NCI-H1092 (cell line): ENCODE data around the gene MARK3.

ENCODE experiments used
- DNase-seq: peaks from one replicate; lab custom pipeline; 2025; lab: John Stamatoyannopoulos, UW

MARK3 gene

GRCh38 chr14:103367995-103368394, 17.2 kb upstream of the MARK3 start:
- no peak for DNase-seq

GRCh38 chr14:103370087-103370486, 15.1 kb upstream of the MARK3 start:
- DNase-seq, result no peak

GRCh38 chr14:103372017-103372416, 13.2 kb upstream of the MARK3 start:
- DNase-seq, result no peak

DNA sequence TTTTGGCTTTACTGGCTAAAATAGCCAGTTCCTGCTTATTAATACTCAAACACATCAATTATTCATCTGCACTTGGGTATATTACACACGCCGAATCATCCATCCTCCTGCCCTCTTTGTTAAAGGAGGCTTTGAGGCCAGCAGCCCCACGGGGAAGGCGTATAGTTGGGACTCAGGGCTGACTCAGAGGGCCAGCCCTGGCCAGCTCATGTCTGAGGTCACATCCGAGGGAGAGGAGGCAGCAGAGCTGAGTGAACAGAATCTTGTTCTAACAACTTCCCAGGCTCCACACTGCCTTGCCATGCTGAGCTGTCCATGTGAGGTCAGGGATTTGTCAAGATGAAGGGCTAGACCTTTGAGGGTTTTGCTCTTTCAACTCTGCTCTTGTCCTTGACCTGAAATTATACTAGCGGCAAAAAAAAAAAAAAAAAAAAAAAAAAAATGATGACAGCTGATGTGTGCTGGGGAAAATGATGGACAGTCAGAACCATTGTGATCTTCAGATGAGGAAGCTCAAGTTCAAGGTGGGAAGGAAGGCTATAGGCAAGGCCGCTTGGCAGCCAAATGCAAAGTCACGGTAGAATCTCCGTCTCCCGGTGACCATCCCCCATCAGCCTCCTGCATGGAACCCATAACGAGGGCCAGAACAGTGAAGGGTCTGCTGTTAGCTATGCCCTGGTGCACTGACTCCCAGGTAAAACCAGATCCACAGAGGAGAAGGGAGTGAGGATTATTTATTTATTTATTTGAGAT, 12.5 kb upstream of the MARK3 start:
- DNase-seq, result no peak

DNA sequence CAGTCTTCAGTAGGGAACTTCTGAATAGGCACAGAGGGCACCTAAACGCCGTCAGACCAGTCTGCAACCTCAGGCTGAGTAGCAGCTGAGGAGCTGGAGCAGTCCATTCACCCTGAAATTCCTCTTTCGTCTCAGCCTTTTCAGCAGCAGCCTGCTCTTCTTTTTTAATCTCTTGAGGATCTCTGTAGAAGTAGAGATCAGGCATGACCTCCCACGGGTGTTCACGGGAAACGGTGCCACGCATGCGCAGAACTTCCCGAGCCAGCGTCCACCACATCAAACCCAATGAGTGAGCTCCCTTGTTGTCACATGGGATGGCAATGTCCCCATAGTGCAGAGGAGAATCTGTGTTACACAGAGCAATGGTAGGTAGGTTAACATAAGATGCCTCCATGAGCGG, 11.1 kb upstream of the MARK3 start:
- DNase-seq, result no peak

DNA sequence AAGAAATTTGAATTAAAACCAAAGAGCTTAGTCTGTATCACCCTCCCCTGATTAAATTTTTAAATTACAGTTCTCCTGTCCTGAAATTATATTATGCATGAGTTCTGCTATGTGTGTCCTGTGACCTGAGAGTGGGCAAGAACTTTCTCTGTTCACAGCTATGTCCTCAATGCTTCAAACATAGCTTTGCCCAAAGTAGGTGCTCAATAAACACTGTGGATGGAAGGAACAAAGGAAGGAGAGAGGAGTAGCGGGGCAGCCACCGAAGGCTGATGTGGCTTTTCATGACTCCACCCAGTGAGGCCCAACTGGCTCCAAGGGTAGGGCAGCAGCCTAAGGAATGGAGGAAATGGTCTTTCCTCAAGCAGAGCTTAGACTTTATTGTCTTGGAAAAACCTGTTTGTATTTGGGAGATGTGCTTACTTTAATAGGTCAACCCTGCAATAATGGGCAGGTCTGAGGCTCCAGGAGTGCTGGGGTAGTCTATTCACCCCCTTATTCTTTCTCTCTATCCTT, 7.6 kb upstream of the MARK3 start:
- DNase-seq, result no peak

DNA sequence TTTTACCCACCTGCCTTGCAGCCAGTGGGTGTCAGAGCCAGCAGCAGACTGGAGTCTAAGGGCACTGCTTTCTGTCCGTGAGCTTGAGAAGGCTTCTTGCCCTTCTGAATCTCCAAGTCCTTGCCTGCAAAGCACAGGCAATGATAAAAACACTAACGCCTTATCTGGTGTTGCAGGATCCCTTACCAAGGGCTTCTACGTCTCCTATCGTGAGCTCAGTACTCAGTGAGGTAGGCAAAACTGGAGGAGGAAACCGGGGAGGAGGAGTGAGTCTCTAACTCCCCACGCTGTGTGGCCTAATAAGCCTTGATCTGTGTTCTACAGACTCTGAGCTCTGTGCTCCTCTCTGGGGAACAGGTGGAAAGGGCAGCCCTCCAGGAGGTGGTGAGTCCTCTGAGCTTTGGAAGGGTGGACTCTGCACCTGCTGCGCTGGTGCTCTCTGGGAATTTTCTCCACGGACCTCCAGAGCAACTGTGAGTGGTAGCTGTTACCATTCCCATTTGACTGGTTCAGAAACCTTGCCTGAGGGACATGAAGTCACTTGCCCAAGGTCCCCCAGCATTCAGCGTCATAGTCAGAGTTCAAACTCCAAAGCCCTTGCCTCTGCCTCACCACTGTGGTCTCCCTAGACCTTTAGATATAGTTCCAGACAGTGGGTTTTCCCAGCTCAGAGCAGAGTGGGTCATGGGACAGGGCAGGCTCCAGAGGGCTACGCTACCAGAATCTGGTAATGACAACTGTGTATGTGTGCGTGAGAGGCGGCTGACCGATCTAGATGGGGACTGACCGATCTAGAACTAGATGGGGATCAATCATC, 7.0 kb upstream of the MARK3 start:
- DNase-seq, result no peak

DNA sequence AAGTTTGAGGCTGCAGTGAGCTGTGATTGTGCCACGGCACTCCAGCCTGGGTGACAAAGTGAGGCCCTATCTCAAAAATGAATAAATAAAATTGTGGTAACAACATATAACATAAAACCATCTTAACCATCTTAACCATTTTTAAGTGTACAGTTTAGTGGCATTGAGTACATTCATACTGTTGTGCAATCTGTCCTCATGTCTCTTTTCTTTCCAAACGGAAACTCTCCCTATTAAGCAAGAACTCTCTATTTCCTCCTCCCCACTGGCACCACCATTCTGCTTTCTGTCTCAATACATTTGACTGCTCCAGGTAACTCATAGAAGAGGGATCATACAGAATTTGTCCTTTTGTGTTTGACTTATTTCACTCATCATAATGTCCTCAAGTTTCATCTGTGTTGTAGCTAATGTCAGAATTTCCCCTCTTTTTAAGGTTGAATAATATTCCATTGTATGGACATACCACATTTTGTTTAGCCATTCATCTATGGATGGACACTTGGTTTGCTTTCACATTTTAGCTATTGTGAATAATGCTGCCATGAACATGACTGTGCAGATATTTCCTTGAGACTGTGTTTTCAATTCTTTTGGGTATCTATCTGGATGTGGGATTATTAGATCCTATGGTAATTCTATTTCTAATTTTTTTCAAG, 4.4 kb upstream of the MARK3 start:
- DNase-seq, result no peak

DNA sequence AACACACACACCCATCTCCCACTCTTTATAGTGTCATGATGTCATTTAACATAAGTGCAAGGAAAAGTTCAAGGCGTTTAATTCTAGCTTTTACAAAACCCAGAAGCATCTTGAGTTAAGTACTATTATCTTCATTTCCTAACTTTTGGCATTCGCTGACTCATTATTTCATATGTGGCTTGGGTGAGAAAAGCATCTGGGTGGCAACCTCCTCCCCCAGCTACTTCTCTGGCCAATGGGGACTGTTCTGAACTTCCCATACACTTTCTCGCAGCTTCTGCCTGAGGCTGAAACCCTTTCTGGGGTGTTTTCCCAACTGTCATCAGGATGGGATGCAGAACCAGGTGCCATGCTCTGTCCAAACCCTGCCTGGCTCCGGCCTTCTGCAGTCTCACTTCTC, 2.8 kb upstream of the MARK3 start:
- DNase-seq, result no peak

DNA sequence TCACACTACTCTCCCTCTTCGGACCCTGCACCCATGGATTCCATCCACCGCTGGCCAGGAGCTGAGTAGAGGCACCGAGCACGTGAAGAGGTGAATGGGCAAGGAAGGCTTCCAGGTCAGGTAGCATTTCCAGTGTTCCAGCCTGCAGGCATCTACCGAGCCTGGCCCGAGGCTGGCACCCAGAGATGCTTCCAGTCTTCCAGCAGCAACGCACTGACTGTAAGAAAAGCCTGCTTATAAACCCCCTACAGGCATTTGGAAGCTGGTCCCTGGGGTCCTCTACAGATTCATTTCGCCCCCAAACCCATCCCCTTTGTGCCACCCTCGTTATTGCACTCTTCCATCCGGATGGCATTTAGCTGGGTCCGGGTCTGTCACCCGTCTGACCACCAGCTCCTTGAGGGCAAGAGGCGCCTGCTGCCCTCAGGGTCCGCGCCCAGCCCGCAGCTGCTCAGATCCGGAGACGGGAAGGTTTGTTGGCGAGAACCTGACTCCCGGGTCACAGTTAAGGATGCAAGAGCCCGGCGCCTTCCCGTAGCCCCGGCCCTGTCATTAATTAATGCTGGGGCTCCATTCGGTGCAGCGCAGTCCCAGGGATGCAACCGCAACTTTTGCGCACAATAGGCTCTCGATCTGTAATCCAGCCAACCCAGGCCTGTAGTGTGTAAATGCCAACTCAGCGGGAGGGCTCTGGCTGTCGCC, 614 bp upstream of the MARK3 start:
- DNase-seq, result no peak

- no peak for DNase-seq
Measured at GRCh38 chr14:103385929-103386712, 906 bp downstream of the MARK3 start.

DNA sequence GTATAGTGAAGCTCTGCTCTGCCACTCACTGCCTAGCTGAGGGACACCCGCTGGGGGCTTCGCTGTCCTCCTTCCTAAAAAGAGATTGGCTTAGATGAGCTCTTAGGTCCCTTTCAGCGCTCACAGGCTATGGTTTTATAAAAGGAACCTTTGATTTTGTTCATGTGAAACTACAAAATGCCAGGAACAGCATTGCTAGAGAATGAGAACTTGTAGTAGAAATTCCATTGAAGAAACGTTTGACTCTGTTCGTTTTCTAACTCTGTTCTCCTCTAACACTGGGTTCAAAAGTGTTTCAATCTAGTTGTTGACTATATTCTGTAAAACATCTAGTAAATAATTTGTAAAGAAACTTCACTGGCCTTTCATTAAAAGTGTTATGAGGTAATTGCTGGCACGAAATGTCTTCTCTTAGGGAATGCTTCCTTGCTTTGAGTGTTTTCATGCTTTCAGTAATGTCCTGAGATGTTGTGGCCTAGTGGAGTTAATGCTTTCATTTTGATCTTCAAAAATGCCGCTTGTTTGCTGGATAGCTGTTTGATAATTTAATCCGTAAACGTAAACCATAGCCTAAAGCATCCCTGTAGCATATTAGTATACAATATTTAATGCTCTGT, 1.6 kb downstream of the MARK3 start:
- no peak for DNase-seq

DNA sequence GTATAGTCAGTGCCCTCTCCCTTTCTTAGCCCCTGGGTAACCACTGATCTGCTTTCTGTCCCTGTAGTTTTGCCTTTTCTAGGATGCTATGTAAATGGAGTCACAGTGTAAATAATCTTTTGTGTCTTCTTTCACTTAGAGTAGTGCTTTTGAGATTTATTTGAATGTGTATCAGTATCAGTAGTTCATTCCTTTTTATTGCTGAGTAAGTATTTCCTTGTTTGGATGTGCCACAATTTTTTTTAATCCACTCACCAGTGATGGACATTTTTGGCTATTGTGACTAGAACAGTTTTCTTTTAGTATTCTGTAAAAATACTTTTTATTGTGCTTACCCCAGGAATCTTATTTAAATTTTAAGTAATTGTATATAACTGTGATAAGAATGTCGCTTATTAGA, 3.4 kb downstream of the MARK3 start:
- no peak for DNase-seq

DNA sequence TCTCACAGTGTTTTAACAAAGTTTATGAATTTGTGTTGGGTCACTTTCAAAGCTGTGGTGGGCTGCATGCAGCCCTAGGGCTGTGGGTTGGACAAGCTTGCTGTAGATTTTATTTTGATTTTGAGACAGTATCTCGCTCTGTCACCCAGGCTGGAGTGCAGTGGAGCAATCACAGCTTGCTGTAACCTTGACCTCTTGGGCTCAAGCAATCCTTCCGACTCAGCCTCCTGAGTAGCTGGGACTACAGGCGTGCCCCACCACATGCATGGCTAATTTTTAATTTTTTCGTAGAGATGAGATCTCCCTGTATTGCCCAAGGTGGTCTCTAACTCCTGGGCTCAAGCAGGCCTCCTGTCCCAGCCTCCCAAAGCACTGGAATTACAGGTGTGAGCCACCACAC, 5.4 kb downstream of the MARK3 start:
- DNase-seq, result no peak

- no peak for DNase-seq
Measured at GRCh38 chr14:103391048-103391447, 5.8 kb downstream of the MARK3 start.

DNA sequence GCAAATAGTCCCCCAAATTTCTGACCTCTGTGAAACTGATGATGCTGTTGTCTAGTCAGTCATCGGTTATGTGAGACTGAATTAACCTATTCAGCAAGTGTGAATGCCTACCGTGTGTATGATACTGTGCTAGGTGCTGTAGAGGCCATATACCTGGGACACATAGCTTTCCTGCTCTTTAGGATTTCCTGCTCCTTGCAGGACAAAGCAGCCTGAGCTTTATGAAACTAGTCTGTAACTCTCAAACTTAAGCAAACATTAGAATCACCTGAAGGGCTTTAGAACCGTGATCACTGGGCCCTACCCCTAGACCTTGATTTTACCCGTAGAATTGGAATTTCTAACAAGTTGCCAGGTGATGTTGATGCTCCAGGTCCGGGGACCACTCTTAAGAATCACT, 6.9 kb downstream of the MARK3 start:
- no peak for DNase-seq

DNA sequence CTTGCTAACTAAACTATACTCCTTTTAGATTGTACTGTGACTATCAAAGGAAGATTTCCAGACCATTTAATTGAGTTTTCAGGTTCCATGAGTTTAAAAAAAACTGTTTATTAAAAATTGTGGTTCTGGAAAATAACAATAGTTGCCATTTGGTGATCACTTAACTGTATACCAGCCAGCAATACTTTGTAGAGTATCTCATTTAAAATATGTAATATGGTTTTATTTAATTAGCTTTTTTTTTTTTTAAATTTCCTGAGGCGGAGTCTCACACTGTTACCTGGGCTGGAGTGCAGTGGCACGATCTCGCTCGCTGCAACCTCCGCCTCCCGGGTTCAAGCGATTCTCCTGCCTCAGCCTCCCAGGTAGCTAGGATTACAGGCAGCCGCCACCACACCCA, 7.4 kb downstream of the MARK3 start:
- no peak for DNase-seq

DNA sequence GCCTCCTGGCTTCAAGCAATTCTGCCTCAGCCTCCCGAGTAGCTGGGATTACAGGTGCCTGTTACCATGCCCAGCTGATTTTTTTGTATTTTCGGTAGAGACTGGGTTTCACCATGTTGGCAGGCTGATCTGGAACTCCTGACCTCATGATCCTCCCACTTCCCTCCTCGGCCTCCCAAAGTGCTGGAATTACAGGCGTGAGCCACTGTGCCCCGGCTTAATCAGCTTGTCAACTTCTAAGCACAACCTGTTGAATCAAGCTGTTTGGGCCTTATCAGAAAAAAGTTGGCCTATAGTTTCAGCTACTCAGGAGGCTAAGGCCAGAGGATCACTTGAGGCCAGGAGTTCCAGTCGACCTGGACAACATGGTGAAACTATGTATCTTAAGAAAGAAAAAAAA, 7.9 kb downstream of the MARK3 start:
- no peak for DNase-seq

DNA sequence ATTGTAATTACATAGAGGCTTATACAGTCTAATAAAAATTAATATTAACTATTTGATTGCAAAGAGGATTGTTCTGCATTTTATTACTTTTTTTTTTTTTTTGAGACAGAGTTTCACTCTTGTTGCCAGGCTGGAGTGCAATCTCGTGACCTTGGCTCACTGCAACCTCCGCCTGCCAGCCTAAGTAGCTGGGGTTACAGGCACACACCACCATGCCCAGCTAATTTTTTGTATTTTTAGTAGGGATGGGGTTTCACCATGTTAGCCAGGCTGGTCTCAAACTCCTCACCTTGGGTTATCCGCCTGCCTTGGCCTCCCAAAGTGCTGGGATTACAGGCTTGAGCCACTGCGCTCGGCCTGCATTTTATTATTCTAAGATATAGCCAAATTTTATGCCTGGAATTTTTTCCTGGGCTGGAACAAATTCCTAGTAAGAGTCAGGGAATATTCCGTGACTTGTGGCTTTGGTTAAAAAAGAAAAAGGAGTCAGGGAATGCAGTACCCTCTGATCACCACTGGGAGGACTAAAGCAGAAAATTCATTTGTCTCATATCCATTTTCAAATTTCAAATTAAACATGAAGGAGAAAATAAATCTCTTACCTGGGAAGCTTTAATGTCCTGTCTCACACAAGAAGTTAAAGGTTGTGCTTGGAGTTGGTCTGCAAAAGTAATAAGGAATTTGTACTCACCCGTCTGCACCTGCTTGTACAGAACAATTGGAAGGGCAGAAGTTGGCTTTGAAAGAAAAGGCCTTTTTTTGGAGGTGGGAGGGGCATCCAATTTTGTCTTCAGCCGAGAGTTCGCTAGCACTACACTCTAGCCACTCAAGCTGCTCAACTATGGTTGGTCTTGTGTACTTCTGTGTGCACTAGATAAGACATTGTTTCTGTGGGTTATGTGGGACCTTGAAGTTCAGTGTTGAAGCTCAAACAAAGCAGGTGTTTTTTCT, 8.7 kb downstream of the MARK3 start:
- no peak for DNase-seq

DNA sequence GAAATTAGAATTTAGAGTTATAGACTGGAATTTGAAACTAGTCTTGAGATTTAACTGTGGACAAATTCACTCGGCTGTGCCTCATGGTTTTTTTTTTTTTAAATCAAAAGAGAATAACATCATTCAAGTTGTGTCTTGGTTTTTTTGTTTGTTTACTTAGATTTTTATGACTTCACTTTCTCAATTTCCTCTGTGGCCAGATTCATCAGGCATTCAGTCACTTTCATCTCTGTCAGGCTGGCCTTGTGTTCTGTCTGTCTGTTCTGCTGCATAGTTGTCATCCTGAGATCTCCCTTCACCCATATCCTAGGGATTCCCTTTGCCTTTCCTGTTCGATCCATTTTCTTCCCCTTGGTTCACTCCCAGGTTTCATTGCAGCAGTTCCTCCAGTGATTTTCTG, 10.0 kb downstream of the MARK3 start:
- no peak for DNase-seq
